HepG2 (cell line): ENCODE measurements around the gene AGXT. TPM values are rescaled to one million over a fixed set of nuclear protein-coding genes. Genes with fewer than 3 reads are reported as not detected.

Experiments used
- ATF5 ChIP-seq: sonication (generic); formaldehyde crosslinking; IDR thresholded peaks from 2 replicates; pipeline ENCODE4 v1.4.0; 2020; ENCODE audit warnings: mild to moderate bottlenecking, low read depth, missing genetic modification reagents
- ATM ChIP-seq: fragments of 450-650 bp; IDR thresholded peaks from 2 replicates; pipeline ENCODE4 v1.7.1; 2017; ENCODE audit warnings: mild to moderate bottlenecking, borderline replicate concordance
- HNF4A ChIP-seq: sonication (generic); formaldehyde crosslinking; IDR thresholded peaks from 2 replicates; pipeline ENCODE4 v1.4.0; 2020; ENCODE audit warnings: missing genetic modification reagents
- LRRFIP1 ChIP-seq: sonication (generic); formaldehyde crosslinking; conservative IDR thresholded peaks from 2 replicates; pipeline ENCODE4 v1.4.0; 2020; ENCODE audit warnings: missing genetic modification reagents
- MLLT10 ChIP-seq: sonication (generic); formaldehyde crosslinking; IDR thresholded peaks from 2 replicates; pipeline ENCODE4 v1.4.0; 2020; ENCODE audit warnings: missing genetic modification reagents
- PAF1 ChIP-seq: IDR thresholded peaks from 2 replicates; pipeline ENCODE4 v1.6.1; 2016; ENCODE audit warnings: missing genetic modification reagents, missing compliant biosample characterization
- POLR2A ChIP-seq, 2 experiments: IDR thresholded peaks; 2 replicates each; pipeline ENCODE4 v1.6.1; 2011; ENCODE audit warnings: low read depth in 2 of 2, low read length in 2 of 2, mild to moderate bottlenecking in 1 of 2, moderate library complexity in 1 of 2; ENCODE audit not compliant: insufficient read depth in 1 of 2
- RARA ChIP-seq: IDR thresholded peaks from 2 replicates; pipeline ENCODE4 v1.6.1; 2016; ENCODE audit warnings: missing genetic modification reagents, missing compliant biosample characterization
- REST ChIP-seq, 2 experiments: IDR thresholded peaks; 2 replicates each; pipeline ENCODE4 v1.6.1; 2011 to 2012; ENCODE audit warnings: low read length in 2 of 2, borderline replicate concordance in 1 of 2, low read depth in 1 of 2, mild to moderate bottlenecking in 1 of 2, moderate library complexity in 1 of 2
- RORA ChIP-seq: sonication (generic); formaldehyde crosslinking; IDR thresholded peaks from 2 replicates; pipeline ENCODE4 v1.5.0; 2020; ENCODE audit warnings: mild to moderate bottlenecking, missing genetic modification reagents, moderate library complexity
- ZC3H4 ChIP-seq: sonication (generic); formaldehyde crosslinking; IDR thresholded peaks from 2 replicates; pipeline ENCODE4 v1.4.0; 2020; ENCODE audit warnings: missing genetic modification reagents, borderline replicate concordance
- ZIK1 ChIP-seq: sonication (generic); formaldehyde crosslinking; IDR thresholded peaks from 2 replicates; pipeline ENCODE4 v1.5.0; 2020; ENCODE audit warnings: mild to moderate bottlenecking, low read depth, missing genetic modification reagents, borderline replicate concordance
- ZNF335 ChIP-seq: sonication (generic); formaldehyde crosslinking; IDR thresholded peaks from 2 replicates; pipeline ENCODE4 v1.4.0; 2020; ENCODE audit warnings: missing genetic modification reagents
- ZNF660 ChIP-seq: sonication (generic); formaldehyde crosslinking; IDR thresholded peaks from 2 replicates; pipeline ENCODE4 v1.5.1; 2020; ENCODE audit warnings: mild to moderate bottlenecking, low read depth, missing genetic modification reagents, borderline replicate concordance
- polyA plus RNA-seq, 8 experiments: library from polyadenylated mRNA; depleted of rRNA in 3 of 8; stranded (reverse) in 7 of 8; unstranded in 1 of 8; fragments of >200 nt; fragmentation: Illumina TruSeq in 4 of 8; extraction: Trizol in 4 of 8; gene quantifications; 2 replicates each; pipeline versions ENCODE4 v1.2.1 to v1.2.3, GENCODE V29; 2011 to 2016; ENCODE audit warnings: low read depth in 4 of 8, missing spikeins in 1 of 8, mixed read lengths in 1 of 8; ENCODE audit not compliant: insufficient read depth in 1 of 8
- total RNA-seq, 5 experiments: library from RNA; depleted of rRNA; stranded (reverse); fragments of >200 nt; fragmentation: Illumina TruSeq; extraction: Trizol; gene quantifications; 2 replicates each; pipeline ENCODE4 v1.2.3, GENCODE V29; 2016; ENCODE audit warnings: low read depth in 1 of 5

Gene AGXT
- total and polyA plus RNA-seq, 2 of the 13 experiments (the other 11 are each of a cell fraction or from before 2014, with no cell fraction given) = 41.9 to 96.1 TPM

- TF ChIP-seq LRRFIP1 (CRISPR knock-in tag) (no peak), ZNF660 (CRISPR knock-in tag) (no peak), ZIK1 (CRISPR knock-in tag) (peak; percentile 84), RARA (peak; percentile 68; the same call in 1 of the 2 replicates), RORA (CRISPR knock-in tag) (no peak), ZC3H4 (CRISPR knock-in tag) (no peak; the same call in 1 of the 2 replicates), POLR2A (IDR thresholded peaks at IDR 0.05; ENCODE audit: insufficient read depth in 1 of 2, low read depth in 2 of 2, low read length in 2 of 2) (peak in 1 of 2 experiments; percentile 79; a peak in 2 of 4 replicates), REST (IDR thresholded peaks at IDR 0.05; ENCODE audit: borderline replicate concordance in 1 of 2, low read depth in 1 of 2, low read length in 2 of 2) (peak in 1 of 2 experiments; percentile 62; a peak in 1 of 4 replicates), ZNF335 (CRISPR knock-in tag) (peak; percentile 91), MLLT10 (CRISPR knock-in tag) (no peak), ATM (no peak), HNF4A (peak; percentile 99), PAF1 (no peak), ATF5 (CRISPR knock-in tag) (peak; percentile 82; the same call in 1 of the 2 replicates)
Observed at GRCh38 chr2:240876475-240877251, 8.0 kb downstream of the AGXT start (continued).
